Heart left ventricle (tissue), 16 donors: ENCODE results near the gene ZCCHC13. TPM values are rescaled to one million over a fixed set of nuclear protein-coding genes. Genes with fewer than 3 reads are reported as not detected.
"Not testable (repeated sequence)": the region's sequence is repeated elsewhere in the genome, so short reads cannot be mapped to it uniquely, and the experiment has no call there.

Source experiments
- ATAC-seq, 4 donors: fragments of 200-7000 bp; cut with Tn5 transposase; one replicate each; pipeline ENCODE4 v1.9.1; 2020 to 2022; ENCODE audit warnings: moderate library complexity in 4 of 4, mild to moderate bottlenecking in 3 of 4, moderate number of reproducible peaks in 1 of 4
- DNase-seq, 5 donors: peaks; one replicate each; pipeline ENCODE4 v3.0.0-alpha.2; 2020
- H3K27ac ChIP-seq, 12 donors: fragments of 200-600 bp; sonication (generic) in 4 of 12; one replicate each; pipeline versions ENCODE4 v1.5.0 to v1.8.0; 2016 to 2022; ENCODE audit warnings: mild to moderate bottlenecking in 2 of 12
- H3K27me3 ChIP-seq, 9 donors: fragments of 200-600 bp; sonication (generic) in 2 of 9; one replicate each; pipeline versions ENCODE4 v1.5.1 to v1.8.0; 2016 to 2022; ENCODE audit warnings: mild to moderate bottlenecking in 3 of 9
- H3K36me3 ChIP-seq, 9 donors: fragments of 200-600 bp; sonication (generic) in 2 of 9; one replicate each; pipeline versions ENCODE4 v1.5.0 to v1.8.0; 2018 to 2022; ENCODE audit warnings: mild to moderate bottlenecking in 2 of 9
- H3K4me1 ChIP-seq, 12 donors: fragments of 200-600 bp; sonication (generic) in 4 of 12; one replicate each; pipeline versions ENCODE4 v1.5.0 to v1.8.0; 2016 to 2022; ENCODE audit warnings: mild to moderate bottlenecking in 3 of 12
- H3K4me3 ChIP-seq, 12 donors: fragments of 200-600 bp; sonication (generic) in 4 of 12; one replicate each; pipeline versions ENCODE4 v1.5.0 to v1.8.0; 2017 to 2022; ENCODE audit warnings: mild to moderate bottlenecking in 9 of 12, moderate library complexity in 4 of 12
- H3K9me3 ChIP-seq, 12 donors: fragments of 200-600 bp; sonication (generic) in 4 of 12; one replicate each; pipeline versions ENCODE4 v1.5.0 to v1.8.0; 2016 to 2022; ENCODE audit warnings: mild to moderate bottlenecking in 1 of 12
- CTCF ChIP-seq, 12 donors: fragments of 200-600 bp; sonication (generic) in 4 of 12; IDR thresholded peaks; one replicate each; pipeline versions ENCODE4 v1.5.0 to v1.8.0; 2018 to 2022; ENCODE audit warnings: antibody characterized with exemption in 12 of 12, mild to moderate bottlenecking in 5 of 12
- POLR2A ChIP-seq, 2 donors: fragments of 450-650 bp; IDR thresholded peaks; one replicate each; pipeline ENCODE4 v1.6.1; 2017; ENCODE audit warnings: antibody characterized with exemption in 2 of 2, mild to moderate bottlenecking in 2 of 2, moderate library complexity in 2 of 2
- WGBS, 4 donors: extraction: QIAGEN DNeasy Blood & Tissue Kit in 2 of 4; methylation state at CpG; one replicate each; pipeline versions ENCODE4 v1.1.5 to v1.1.7; 2013 to 2018; 5-methylcytosine and 5-hydroxymethylcytosine counted together
- intact Hi-C, 10 donors: fragments of 100-400 bp; cut with DNase I; formaldehyde crosslinking; loops; one replicate each; pipeline versions ENCODE4 v1.11.1 to v1.14.2; 2022
- long read RNA-seq, 3 donors: library from polyadenylated mRNA; unstranded; transcript quantifications; one replicate each; pipeline ENCODE4 v2.0.0, GENCODE V29; 2020 to 2021
- polyA plus RNA-seq, 2 donors: library from polyadenylated mRNA; stranded (reverse); fragments of 200-250 nt; gene quantifications; one replicate each; pipeline ENCODE4 v1.2.3, GENCODE V29; 2013
- total RNA-seq, 9 donors: library from RNA; depleted of rRNA in 2 of 9; stranded (reverse); fragments of >200 nt in 2 of 9; fragmentation: NEBNext Ultra II Directional in 3 of 9; extraction: Animal tissue kit (Norgen Biotek cat#: 25700) in 3 of 9; gene quantifications; one replicate each; pipeline versions ENCODE4 v1.1.0 to v1.2.4, GENCODE V29; 2016 to 2023
- donor health status: ischemic (EF 13 %, LVEDD 7.1; RV severe dilation, severe dysfunction).
- donor health status: healthy with polysubstance abuse.
- donor health status: DM: no; HTN: yes; CAD: no.
- donor health status: DM: no; HTN: no; CAD: no.
- donor health status: ischemic (EF 25% LVEDD 6.9; RV normal size, moderate dysfunction).
- donor health status: ischemic (EF 25% LVEDD 5.7; RV mildly dilated, moderate dysfunction).
- donor health status: healthy.
- donor health status: DM: yes; HTN: yes; CAD: no.
- donor health status: ischemic (EF 35%, LVEDD 5.7; RV mildly dilated, moderate dysfunction).
- donor health status: nonischemic (EF 11% LVEDD 7.7; RV severe dilation, severe dysfunction).
- donor health status: DM: yes; HTN: yes; CAD: no.
- donor health status: PGD.
- donor health status: ischemic (EF 29% LVEDD 5.4; RV normal size, mild dysfunction).
- donor health status: nonischemic (EF 23%, LVEDD 6.1; RV moderate dilation, normal function).

Gene ZCCHC13
- total RNA-seq (not detected), polyA plus RNA-seq (not detected)
- long read RNA-seq, donor 1 = 0 reads
- long read RNA-seq, donor 2 = 0 reads
- long read RNA-seq, donor 3 = 0 reads

- no peaks in the 10 kb centered on the region for H3K9me3 ChIP-seq
- peaks cover 0 to 10% (median 0%) of the 10 kb centered on the region in 9 donors for H3K27me3 ChIP-seq
- H3K36me3 ChIP-seq = no peaks in the 10 kb centered on the region
- ATAC-seq (no peak), DNase-seq (no peak)
- WGBS, 4 donors = 86 to 95% (median 91%) methylated on average over 20 of the region's 20 CpGs
- H3K27ac ChIP-seq = no peak within 1 kb of the TSS
- H3K4me1 ChIP-seq = no peaks in the 10 kb centered on the region
- no peak for TF ChIP-seq CTCF (IDR thresholded peaks at IDR 0.05)
- TF ChIP-seq POLR2A (IDR thresholded peaks at IDR 0.05) = no peak
- intact Hi-C loops = no loop called here
- H3K4me3 ChIP-seq = no peak within 1 kb of the TSS
Measured at GRCh38 chrX:74304016-74304415, at the start of gene ZCCHC13. Gene ZCCHC13, plus strand, starts transcription at chrX:74304180. Its CDS starts 87 bp downstream, at chrX:74304267.

GRCh38 chrX:74258111-74258510 is 45.9 kb upstream of the ZCCHC13 start:
- H3K27ac ChIP-seq, DNase-seq, ATAC-seq, intact Hi-C loops, H3K4me1 ChIP-seq, H3K9me3 ChIP-seq, H3K4me3 ChIP-seq: not testable (repeated sequence)
- Histone ChIP-seq H3K36me3 (peaks cover 0 to 76% (median 36%) of the 10 kb centered on the region in 9 donors), H3K27me3 (peaks cover 0 to 12% (median 0%) of the 10 kb centered on the region in 9 donors)
- WGBS, 4 donors = 70 to 100% (median 86%) methylated on average over 1 of the region's 1 CpG

DNA sequence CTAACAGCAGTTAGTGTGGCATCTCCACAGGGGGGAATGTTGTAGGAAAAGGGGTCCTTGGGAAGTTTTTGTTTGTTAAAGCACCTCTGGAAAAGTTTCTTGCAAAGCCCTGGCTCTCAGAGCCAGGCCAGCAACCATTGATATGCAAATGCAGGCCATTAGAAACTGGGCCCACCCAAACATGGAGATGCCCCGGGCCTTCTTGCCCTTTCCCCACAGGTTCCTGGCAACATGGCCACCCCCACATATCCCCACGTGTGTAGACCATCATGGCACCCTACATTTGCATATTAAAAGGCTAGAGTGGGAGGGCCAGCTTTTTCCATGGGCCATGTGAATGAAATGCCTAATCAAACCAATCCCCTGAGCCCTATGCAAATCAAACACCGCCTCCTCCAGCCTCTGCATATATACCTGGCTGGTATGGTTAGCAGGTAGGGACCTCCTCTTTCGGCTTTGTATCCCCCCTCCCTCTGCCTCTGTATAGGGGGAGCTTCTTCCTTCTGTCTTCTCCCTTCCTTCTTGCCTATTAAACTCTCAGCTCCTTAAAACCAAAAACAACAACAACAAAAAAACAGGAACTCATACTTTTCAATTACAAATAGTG is 44.0 kb upstream of the ZCCHC13 start:
- Histone ChIP-seq H3K36me3 (peaks cover 0 to 73% (median 36%) of the 10 kb centered on the region in 9 donors), H3K9me3 (no peaks in the 10 kb centered on the region), H3K27me3 (peaks cover 0 to 12% (median 0%) of the 10 kb centered on the region in 9 donors), H3K4me1 (no peaks in the 10 kb centered on the region), H3K27ac (no peak overlapping the region), H3K4me3 (no peak overlapping the region)
- TF ChIP-seq CTCF (IDR thresholded peaks at IDR 0.05) = no peak
- no peak for TF ChIP-seq POLR2A (IDR thresholded peaks at IDR 0.05)
- ATAC-seq (no peak), DNase-seq (no peak)
- intact Hi-C loops = no loop called here
- WGBS, 4 donors = 56 to 79% (median 67%) methylated on average over 4 of the region's 4 CpGs

- Histone ChIP-seq H3K27me3 (peaks cover 0 to 12% (median 0%) of the 10 kb centered on the region in 9 donors), H3K4me1 (no peaks in the 10 kb centered on the region), H3K27ac (no peak overlapping the region), H3K4me3 (no peak overlapping the region), H3K36me3 (peaks cover 0 to 67% (median 29%) of the 10 kb centered on the region in 9 donors), H3K9me3 (no peaks in the 10 kb centered on the region)
- DNase-seq (no peak), ATAC-seq (no peak)
- no peak for TF ChIP-seq POLR2A (IDR thresholded peaks at IDR 0.05)
- no peak for TF ChIP-seq CTCF (IDR thresholded peaks at IDR 0.05)
- 79 to 100% (median 98%) methylated on average over 1 of the region's 1 CpG for WGBS, 4 donors
- intact Hi-C loops = no loop called here
Measured at GRCh38 chrX:74262452-74263209, 41.3 kb upstream of the ZCCHC13 start.
